Cerebellar cortex (tissue), 1 donor: ENCODE measurements around the gene MS4A10.

Experiments
- DNase-seq: peaks from one replicate; pipeline ENCODE4 v3.0.0-alpha.2; 2015; ENCODE audit warnings: low spot score

MS4A10 gene

DNA sequence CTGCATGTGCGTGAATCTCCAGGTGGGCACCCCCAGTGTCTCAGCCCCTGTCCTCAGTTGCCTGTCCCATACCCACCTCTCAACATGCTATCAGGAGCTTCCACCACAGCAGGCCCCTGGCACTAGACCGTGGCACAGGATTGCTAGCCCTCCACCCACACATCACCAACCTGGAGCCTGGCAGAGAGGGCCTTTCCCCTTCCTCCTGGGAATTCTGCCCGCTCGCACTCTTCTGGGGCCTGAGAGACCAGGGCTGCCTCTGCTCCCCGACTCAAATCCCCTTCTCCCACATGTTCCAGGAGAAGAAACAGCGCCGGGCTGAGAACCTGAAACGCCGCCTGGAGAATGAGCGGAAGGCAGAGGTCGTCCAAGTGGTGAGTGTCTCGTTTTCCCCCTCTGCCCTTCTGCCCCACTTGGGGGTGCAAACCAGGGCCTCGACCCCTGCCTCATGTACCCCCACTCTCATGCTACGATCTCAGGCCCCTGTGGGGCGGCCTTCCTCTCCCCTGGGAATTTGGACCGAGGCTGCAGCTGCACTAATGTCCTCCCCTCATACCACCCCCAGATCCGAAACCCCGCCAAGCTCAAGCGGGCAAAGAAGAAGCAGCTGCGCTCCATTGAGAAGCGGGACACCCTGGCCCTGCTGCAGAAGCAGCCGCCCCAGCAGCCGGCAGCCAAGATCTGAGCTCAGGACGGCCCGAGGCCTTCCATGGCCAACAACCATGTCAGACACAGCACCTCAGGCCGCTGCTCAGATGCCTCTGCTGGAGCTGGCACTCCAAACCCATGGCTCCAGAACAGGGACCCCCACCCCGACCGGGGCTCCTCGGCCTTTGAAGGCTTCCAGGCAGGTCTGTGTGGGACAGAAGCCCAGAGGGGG is 64.7 kb downstream of the MS4A10 start:
- DNase-seq: no peak
